ENCODE measurements around the gene FOXP1. TPM values are rescaled to one million over a fixed set of nuclear protein-coding genes. Genes with fewer than 3 reads are reported as not detected.

Gene FOXP1
- total RNA-seq, 1 donor from 2014 or later: 195 TPM

DNA sequence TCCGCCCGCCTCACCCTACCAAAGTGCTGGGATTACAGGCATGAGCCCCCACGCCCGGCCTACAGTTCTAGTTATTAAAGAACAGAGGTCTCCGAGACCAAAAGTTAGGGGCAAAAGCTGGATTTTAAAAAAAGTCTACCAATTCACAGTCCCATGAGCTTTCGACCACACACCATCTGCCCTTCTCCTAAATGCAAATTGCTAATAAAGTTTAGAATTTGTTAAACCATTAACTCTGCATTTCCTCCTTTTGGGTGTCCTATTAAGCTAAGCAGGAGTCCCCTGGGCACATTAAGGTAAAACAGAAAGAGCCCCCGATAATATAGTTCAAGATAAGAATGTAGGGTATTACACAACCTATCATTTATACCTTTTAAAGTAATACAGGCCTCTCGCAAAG lies 322.7 kb downstream of the FOXP1 start:
- TF ChIP-seq, protein P1, sequence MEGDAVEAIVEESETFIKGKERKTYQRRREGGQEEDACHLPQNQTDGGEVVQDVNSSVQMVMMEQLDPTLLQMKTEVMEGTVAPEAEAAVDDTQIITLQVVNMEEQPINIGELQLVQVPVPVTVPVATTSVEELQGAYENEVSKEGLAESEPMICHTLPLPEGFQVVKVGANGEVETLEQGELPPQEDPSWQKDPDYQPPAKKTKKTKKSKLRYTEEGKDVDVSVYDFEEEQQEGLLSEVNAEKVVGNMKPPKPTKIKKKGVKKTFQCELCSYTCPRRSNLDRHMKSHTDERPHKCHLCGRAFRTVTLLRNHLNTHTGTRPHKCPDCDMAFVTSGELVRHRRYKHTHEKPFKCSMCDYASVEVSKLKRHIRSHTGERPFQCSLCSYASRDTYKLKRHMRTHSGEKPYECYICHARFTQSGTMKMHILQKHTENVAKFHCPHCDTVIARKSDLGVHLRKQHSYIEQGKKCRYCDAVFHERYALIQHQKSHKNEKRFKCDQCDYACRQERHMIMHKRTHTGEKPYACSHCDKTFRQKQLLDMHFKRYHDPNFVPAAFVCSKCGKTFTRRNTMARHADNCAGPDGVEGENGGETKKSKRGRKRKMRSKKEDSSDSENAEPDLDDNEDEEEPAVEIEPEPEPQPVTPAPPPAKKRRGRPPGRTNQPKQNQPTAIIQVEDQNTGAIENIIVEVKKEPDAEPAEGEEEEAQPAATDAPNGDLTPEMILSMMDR (IDR thresholded peaks at IDR 0.05): no peak
- no peak overlapping the region for H3K27ac Mint-ChIP-seq (ENCODE audit: unreplicated experiment)
- no peaks in the 10 kb centered on the region for H3K27me3 Mint-ChIP-seq (ENCODE audit: unreplicated experiment)
- no peak overlapping the region for H3K4me3 Mint-ChIP-seq (ENCODE audit: unreplicated experiment)
- H3K4me1 Mint-ChIP-seq (ENCODE audit: unreplicated experiment): peaks cover 33% of the 10 kb centered on the region
- peaks cover 9% of the 10 kb centered on the region for H3K36me3 Mint-ChIP-seq (ENCODE audit: unreplicated experiment)
- no peak for DNase-seq (ENCODE audit: extremely low spot score, unreplicated experiment)
- no peaks in the 10 kb centered on the region for H3K9me3 Mint-ChIP-seq (ENCODE audit: unreplicated experiment)

DNA sequence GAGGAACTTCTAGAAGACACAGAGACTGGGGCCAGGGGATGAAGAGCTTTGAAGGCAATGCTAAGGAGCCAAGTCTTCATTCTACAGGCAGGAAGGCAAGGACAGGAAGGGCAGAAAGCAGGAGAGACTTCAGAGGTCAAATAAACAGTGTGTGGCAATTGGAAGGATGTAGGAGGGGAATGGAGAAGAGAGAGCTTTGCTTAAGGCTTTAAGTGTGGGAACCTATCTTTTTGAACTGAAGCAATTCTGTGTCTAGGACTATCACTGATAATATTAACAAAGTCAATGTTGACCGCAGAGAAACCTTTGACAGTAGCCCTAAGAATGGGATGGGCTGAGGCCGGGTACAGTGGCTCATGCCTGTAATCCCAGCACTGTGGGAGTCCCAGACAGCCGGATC lies 325.0 kb downstream of the FOXP1 start:
- no peak for DNase-seq (ENCODE audit: extremely low spot score, unreplicated experiment)
- TF ChIP-seq, protein P1 (IDR thresholded peaks at IDR 0.05): no peak
- Mint-ChIP-seq H3K27me3 (ENCODE audit: unreplicated experiment) (no peaks in the 10 kb centered on the region), H3K27ac (ENCODE audit: unreplicated experiment) (peak overlapping the region; percentile 76), H3K36me3 (ENCODE audit: unreplicated experiment) (peaks cover 5% of the 10 kb centered on the region), H3K4me3 (ENCODE audit: unreplicated experiment) (no peak overlapping the region), H3K4me1 (ENCODE audit: unreplicated experiment) (peaks cover 33% of the 10 kb centered on the region), H3K9me3 (ENCODE audit: unreplicated experiment) (no peaks in the 10 kb centered on the region)

DNA sequence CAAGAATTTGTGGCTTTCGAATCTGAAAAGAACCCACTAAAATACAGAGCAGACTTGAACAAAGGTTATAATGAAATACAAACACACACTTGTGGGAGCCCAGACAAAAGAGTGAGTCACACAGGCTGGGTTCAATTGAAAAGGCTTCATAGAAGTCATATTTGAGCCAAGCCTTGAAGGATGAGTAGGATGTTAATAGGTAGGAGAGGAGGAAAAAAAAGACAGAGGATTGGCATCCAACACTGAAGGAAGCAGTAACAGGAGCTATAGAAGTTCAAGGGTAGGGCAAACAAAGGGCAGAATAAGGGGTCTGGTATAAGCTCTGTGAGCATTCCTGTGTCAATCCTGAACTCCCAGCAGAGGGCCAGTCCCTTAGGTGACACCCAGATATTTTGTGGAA lies 325.4 kb downstream of the FOXP1 start:
- Mint-ChIP-seq H3K36me3 (ENCODE audit: unreplicated experiment) (peaks cover 5% of the 10 kb centered on the region), H3K4me3 (ENCODE audit: unreplicated experiment) (no peak overlapping the region), H3K4me1 (ENCODE audit: unreplicated experiment) (peaks cover 30% of the 10 kb centered on the region), H3K27me3 (ENCODE audit: unreplicated experiment) (no peaks in the 10 kb centered on the region), H3K27ac (ENCODE audit: unreplicated experiment) (peak overlapping the region; percentile 76), H3K9me3 (ENCODE audit: unreplicated experiment) (no peaks in the 10 kb centered on the region)
- TF ChIP-seq, protein P1 (IDR thresholded peaks at IDR 0.05): no peak
- DNase-seq (ENCODE audit: extremely low spot score, unreplicated experiment): no peak

DNA sequence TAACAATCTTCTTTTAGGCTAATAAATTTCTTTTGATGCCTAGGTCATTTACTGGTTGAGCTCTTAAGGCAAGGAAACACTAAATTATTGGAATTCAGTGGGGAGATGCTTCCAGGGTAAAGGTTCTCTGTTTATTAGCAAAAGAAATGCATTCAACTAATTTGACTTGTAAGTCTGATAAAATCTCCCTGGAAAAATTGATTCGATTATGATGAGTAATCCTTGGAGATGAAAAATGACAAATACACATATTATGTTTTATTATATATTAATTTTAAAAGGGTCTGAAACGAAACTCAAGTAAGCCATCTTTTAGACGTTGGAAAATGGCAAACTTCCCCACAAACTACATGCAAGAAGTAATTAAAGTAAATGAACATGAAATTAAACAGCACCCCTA lies 328.0 kb downstream of the FOXP1 start:
- H3K27ac Mint-ChIP-seq (ENCODE audit: unreplicated experiment): no peak overlapping the region
- H3K4me1 Mint-ChIP-seq (ENCODE audit: unreplicated experiment): peaks cover 43% of the 10 kb centered on the region
- no peaks in the 10 kb centered on the region for H3K36me3 Mint-ChIP-seq (ENCODE audit: unreplicated experiment)
- TF ChIP-seq, protein P1 (IDR thresholded peaks at IDR 0.05): no peak
- no peak for DNase-seq (ENCODE audit: extremely low spot score, unreplicated experiment)
- no peaks in the 10 kb centered on the region for H3K9me3 Mint-ChIP-seq (ENCODE audit: unreplicated experiment)
- H3K4me3 Mint-ChIP-seq (ENCODE audit: unreplicated experiment): no peak overlapping the region
- no peaks in the 10 kb centered on the region for H3K27me3 Mint-ChIP-seq (ENCODE audit: unreplicated experiment)

DNA sequence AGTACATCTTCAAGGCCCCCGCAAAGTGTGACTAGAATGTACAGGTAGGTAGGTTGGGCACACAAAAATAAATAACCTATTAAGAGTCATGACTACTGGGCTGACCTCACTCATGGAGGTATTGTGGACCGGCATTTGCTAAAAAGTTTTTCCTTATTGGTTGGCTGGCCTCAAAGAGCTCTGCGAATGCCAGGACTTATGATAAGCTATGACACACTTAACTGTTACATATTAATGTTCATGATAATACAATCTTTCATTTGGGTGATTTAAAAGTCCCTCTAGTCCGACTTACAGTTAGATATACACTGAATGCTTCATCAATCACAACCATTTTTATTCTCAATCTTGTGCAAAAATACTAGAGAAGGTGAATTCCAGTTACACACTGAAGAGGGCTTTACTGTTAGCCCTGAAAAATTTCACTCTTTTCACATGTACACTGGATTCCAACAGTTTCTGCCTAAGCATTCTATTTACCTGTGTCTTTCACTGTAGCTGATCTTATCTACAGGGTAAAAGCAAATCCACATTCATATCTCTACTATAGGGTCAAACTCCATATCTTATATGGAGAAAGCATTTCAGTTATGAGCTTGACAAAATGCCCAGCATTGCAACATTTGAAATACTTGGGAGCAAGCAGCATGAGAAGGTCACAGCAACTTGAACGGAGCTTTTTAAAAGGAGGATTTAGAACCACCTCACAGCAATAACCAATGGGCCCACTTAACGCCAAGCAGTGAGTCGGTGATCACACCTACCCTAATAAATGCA lies 329.1 kb downstream of the FOXP1 start:
- TF ChIP-seq, protein P1 (IDR thresholded peaks at IDR 0.05): no peak
- DNase-seq (ENCODE audit: extremely low spot score, unreplicated experiment): no peak
- Mint-ChIP-seq H3K9me3 (ENCODE audit: unreplicated experiment) (no peaks in the 10 kb centered on the region), H3K27ac (ENCODE audit: unreplicated experiment) (no peak overlapping the region), H3K27me3 (ENCODE audit: unreplicated experiment) (no peaks in the 10 kb centered on the region), H3K36me3 (ENCODE audit: unreplicated experiment) (no peaks in the 10 kb centered on the region), H3K4me1 (ENCODE audit: unreplicated experiment) (peaks cover 46% of the 10 kb centered on the region), H3K4me3 (ENCODE audit: unreplicated experiment) (no peak overlapping the region)
